Putamen (tissue), 1 donor: Measurements from ENCODE around the gene SLC22A14.
"Not testable (repeated sequence)": the region's sequence is repeated elsewhere in the genome, so short reads cannot be mapped to it uniquely, and the experiment has no call there.

Experiments used
- DNase-seq: peaks from one replicate; pipeline ENCODE4 v3.0.0-alpha.2; 2016; ENCODE audit warnings: low spot score

The SLC22A14 gene

GRCh38 chr3:38281895-38282686 lies at the start of gene SLC22A14:
TSS of gene SLC22A14 (plus strand) at chr3:38282294. CDS start at chr3:38306027, 23,733 bp downstream.
- no peak for DNase-seq

GRCh38 chr3:38232701-38233100 lies 49.4 kb upstream of the SLC22A14 start:
- DNase-seq = no peak

DNA sequence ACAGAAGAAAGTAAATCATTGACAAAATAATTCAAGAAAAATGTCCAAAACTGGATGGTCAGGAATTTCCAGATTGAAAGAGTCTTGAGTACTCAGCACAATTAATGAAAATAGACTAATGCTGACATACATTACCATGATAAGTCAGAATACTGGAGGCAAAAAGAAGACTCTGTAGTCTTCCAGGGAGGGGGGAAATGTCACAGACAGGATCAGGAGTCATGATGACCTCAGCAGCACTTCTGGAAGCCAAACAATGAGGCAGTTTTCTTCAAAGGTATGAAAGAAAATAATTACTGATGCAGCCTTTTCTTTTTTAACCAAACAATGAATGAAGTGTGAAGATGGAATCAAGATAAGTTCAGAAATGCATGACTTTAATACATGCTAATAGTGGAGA lies 46.6 kb upstream of the SLC22A14 start:
- no peak for DNase-seq

- no peak for DNase-seq
These were observed 43.6 kb upstream of the SLC22A14 start for GRCh38 chr3:38238416-38239008.

GRCh38 chr3:38242812-38243211 lies 39.3 kb upstream of the SLC22A14 start:
- not testable (repeated sequence) for DNase-seq

DNA sequence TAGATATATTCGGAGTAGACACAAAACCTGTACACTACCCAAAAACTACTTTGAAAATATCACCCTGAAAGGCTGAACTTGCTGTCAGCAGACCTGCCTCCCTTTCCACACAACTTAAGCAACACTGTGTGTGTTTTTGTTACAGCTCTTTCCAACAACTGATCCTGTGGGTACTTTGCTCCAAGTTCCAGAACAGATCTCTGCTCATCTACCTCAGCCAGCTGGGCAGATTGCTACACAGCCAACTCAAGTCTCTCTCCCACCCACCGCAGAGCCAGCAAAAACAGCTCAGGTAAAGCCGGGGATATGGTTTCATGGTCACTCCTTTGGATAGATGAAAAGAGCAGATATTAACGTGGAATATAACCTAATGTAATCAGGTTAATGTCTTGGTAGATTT lies 36.2 kb upstream of the SLC22A14 start:
- DNase-seq = no peak

DNA sequence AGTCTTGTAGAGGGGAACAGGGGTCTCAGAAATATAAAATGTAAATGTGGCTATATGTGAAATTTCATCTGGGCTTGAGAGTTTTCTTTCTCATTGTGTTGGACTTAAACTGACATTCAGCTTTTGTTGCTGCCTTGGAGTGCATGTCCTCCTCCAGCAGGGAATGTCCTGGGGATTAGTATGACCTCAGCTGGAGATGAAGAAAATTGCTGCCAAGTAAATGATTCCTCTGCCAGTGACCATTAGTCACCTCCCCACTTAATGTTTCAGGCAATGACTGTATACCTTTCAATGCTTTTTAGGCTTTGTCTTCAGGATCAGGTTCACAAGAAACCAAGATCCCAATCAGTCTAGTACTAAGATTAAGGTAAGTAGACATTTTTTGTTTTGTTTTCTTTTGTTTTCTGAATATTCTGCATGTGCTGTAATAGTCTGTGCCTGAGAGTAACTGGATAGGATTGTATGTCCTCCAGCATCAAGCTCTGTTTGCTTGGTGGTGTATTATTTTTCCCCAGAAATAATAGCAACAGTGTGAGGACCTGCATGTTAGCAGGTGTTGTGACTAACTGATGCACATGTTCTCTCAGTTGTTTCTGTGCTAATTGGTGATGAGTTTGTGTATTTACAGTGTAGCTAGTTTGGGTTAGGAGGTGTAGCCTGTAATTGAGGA lies 34.6 kb upstream of the SLC22A14 start:
- no peak for DNase-seq

GRCh38 chr3:38250198-38250597 lies 31.9 kb upstream of the SLC22A14 start:
- DNase-seq = no peak

DNA sequence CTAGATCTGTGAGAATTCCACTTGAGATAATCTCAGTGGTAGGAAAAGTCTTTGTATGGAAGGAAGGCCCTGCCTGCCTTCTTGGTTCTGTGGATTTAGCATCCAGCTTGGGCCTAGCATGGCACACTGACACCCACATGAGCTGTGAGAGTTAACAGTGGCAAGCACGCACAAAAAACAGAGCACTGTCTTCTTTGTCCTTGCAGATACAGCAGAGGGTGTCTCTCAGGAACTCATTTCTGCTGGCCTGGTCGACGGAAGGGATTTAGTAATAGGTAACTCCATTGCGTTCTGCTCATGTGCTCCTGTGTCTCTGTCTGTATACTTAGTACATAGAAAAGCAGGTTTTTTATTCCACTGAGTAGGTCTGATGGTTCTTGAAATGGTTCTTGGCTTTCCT lies 30.9 kb upstream of the SLC22A14 start:
- DNase-seq = no peak

DNA sequence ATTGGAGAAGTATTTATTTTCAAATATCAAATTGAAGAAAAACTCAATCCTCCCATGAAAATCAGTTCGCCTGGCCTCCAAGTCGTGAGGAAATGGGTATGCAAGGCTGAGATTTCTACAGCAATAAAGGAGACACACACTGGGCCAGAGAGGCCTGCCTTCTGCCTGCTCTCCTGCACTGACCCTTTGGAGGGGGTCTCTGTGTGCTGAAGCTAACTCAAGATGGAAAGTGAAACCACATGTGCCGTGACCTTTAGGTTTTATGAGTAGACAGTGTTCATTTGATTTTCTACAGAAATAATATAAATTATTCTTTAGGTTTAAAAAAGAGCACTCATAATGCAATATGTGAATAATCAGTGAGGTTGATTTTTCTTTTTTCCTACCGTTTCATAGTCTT lies 28.4 kb upstream of the SLC22A14 start:
- no peak for DNase-seq

GRCh38 chr3:38254872-38255271 lies 27.2 kb upstream of the SLC22A14 start:
- DNase-seq = no peak

DNA sequence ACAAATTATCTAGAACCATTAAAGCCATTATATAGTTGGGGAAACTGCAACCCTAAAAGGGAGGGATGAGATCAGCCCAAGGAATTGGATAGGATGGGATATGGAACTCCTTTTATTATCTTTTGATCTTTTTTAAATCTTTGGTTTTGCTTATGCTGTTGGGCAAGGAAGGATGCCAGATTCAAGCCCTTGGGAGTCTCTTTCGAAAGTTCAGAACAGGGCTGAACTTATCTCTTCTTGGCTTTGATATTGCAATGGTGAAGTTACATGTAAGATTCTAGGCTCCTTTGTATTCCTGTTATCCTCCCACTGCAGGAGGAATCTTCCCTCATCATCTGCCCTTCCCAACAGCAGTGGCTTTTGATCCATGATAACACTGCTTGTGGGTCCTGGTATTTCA lies 26.5 kb upstream of the SLC22A14 start:
- no peak for DNase-seq

DNA sequence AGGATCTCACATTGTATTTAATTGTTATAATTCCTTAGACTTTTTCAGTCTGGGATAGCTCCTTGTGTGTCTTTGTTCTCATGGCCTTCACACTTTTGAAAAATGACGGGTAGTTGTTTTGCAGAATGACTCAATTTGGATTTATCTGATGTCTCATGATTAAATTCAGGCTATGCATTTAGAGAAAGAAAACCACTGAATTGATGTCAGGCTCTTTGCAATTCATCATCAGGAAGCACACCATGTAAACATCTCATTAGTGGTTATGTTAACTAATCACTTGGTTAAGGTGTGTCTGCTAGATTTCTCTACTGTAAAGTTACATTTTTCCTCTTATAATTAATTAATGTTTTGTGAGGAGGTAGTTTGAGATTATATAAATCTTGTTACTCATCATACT lies 24.5 kb upstream of the SLC22A14 start:
- DNase-seq = no peak

- no peak for DNase-seq
These were observed 21.6 kb upstream of the SLC22A14 start for GRCh38 chr3:38260474-38260873.

DNA sequence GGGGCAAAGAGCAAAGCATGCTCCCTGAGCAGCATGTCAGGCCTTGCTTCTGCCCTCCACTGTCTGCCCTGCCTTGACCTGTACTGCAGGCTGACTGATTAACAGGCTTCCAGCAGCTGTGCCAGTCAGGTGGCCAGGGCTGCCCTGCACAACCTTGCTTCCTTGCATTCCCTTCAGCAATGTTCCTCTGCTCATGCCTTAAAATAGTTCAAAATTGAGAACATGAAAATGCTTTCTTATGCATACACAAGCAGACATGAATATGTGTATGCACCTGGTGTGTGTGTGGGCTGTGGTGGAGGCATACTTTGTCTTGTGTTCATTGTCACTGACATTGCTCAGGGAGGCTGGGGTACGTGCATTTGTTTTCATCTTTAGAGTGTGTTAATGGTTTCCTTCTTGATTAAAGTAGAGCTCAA lies 17.7 kb upstream of the SLC22A14 start:
- no peak for DNase-seq

GRCh38 chr3:38264779-38265178 lies 17.3 kb upstream of the SLC22A14 start:
- DNase-seq = no peak

- no peak for DNase-seq
These were observed 16.3 kb upstream of the SLC22A14 start, which contains the start of gene SLC22A13 for GRCh38 chr3:38265604-38266307. TSS of gene SLC22A13 (plus strand) at chr3:38265812. CDS start at chr3:38265861, 49 bp downstream.

GRCh38 chr3:38266810-38267209 lies 15.3 kb upstream of the SLC22A14 start:
- DNase-seq = no peak

DNA sequence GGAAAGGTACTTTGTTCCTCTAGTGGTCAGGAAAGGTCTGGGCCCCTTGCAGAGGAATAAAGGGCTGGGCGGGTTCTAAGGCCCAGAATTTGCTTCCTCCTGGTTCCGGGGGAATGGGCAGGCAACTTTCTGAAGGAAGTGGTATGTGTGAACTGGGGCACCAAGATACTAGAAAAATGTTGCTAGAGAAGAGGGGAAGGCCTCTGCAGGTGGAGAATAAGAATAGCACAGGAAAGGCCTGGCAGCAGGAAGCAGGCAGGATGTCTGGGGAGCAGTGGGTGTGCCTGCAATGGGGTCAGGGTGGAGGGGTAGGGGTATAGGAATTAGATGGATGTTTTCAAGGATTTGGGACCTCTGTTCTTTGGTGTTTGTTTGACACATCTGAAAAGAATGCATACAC lies 14.4 kb upstream of the SLC22A14 start:
- no peak for DNase-seq

DNA sequence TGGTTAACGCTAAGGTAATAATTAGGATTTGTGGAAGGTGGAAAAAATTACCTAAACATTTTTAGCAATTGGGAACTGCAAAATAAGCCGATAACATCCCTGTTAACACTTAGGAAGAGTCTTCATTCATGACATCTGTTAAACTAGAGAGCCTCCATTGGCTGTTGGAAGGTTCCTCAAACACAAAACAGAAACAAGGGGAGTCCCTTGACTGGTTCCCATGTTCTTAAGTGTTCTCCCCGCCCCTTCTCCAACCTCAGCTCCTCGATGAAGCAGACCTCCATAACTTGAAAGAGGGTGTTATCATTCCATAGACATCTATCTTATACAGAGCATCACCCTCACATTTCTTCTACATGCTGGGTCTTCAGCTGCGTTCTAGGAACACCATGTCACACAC lies 14.0 kb upstream of the SLC22A14 start:
- no peak for DNase-seq

DNA sequence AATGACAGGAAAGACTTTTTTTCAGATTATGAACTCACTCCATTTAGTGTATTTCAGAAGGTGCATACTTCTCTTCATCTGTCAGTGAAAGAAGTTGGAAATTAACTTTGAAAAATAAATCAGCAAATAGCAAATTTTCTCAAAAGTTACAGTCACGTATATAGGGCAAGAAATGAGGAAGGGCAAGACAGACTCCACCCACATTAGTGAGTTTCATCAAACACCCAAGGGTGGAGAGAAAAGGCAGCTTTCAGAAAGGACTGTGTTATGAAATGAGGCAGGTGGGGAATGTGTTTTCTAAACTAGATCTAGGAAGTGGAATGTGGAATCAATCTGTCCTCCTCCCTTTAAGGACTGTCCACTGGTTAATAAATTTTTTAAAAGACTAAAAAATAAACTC lies 13.6 kb upstream of the SLC22A14 start:
- DNase-seq = no peak

DNA sequence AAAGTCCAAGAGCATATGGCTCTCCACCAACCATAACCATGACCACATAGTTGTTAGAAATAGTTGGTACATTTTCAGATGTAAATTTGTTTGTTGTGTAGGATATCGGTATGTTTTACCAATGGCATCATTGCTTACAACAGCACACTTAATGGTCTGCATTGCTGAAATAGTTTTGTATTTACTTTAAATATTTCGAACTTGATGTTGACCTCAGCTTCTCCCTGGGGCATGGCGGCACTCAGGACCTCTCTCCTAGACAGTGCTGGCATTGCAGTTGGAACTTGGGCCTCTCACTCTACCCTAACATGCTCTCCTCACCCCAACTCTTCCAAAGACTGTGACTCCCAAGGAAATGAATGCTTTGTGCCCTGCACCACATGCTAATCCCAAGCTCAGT lies 11.5 kb upstream of the SLC22A14 start:
- DNase-seq = no peak
